Measurements from ENCODE around the gene DNAH17.

DNA sequence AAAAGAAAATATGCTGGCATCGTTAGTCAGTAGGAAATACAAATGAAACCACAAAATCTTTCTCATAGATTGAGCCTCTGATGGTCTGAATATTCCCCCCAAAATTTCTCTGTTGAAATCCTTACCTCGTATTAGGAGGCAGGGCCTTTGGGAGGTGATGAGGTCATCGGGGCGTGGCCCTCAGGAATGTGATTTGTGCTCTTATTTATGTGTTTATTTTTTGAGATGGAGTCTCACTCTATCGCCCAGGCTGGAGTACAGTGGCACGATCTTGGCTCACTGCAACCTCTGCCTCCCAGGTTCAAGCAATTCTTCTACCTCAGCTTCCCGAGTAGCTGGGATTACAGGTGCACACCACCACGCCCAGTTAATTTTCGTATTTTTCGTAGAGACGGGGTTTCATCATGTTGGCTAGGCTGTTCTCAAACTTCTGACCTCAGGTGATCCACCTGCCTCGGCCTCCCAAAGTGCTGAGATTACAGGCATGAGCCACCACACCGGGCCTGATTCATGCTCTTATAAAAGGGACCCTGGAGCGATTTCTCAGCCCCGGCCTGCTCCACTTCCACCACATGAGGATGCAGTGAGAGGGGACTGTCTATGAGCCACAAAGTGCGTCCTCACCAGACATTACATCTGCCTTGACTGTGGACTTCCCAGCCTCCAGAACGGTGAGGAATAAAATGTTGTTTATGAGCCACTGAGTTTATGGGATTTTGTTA is 53.1 kb downstream of the DNAH17 start:
- TF ChIP-seq, protein P1, sequence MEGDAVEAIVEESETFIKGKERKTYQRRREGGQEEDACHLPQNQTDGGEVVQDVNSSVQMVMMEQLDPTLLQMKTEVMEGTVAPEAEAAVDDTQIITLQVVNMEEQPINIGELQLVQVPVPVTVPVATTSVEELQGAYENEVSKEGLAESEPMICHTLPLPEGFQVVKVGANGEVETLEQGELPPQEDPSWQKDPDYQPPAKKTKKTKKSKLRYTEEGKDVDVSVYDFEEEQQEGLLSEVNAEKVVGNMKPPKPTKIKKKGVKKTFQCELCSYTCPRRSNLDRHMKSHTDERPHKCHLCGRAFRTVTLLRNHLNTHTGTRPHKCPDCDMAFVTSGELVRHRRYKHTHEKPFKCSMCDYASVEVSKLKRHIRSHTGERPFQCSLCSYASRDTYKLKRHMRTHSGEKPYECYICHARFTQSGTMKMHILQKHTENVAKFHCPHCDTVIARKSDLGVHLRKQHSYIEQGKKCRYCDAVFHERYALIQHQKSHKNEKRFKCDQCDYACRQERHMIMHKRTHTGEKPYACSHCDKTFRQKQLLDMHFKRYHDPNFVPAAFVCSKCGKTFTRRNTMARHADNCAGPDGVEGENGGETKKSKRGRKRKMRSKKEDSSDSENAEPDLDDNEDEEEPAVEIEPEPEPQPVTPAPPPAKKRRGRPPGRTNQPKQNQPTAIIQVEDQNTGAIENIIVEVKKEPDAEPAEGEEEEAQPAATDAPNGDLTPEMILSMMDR (IDR thresholded peaks at IDR 0.05; ENCODE audit: low read length): no peak
- TF ChIP-seq EZH2 (optimal IDR thresholded peaks at IDR 0.05; ENCODE audit: low read depth, low read length): no peak

All from MM.1S (cell line).